Activated CD4-positive, alpha-beta T cell treated with anti-CD3 and anti-CD28 coated beads, Interleukin-2, amount 50 U/mL, for 4 hours (primary cell): Measurements from ENCODE around the gene S100A5.
A peak's percentile ranks its signal among the peaks of the same experiment; 100 is the strongest.

Experiments used
- DNase-seq, 2 experiments: peaks; one replicate each; pipeline ENCODE4 v3.0.0-alpha.2; 2020

Gene S100A5

GRCh38 chr1:153546796-153547559 lies 6.2 kb upstream of the S100A5 start:
- no peak for DNase-seq

- no peak for DNase-seq
Measured at GRCh38 chr1:153546371-153546770, 5.6 kb upstream of the S100A5 start.

DNA sequence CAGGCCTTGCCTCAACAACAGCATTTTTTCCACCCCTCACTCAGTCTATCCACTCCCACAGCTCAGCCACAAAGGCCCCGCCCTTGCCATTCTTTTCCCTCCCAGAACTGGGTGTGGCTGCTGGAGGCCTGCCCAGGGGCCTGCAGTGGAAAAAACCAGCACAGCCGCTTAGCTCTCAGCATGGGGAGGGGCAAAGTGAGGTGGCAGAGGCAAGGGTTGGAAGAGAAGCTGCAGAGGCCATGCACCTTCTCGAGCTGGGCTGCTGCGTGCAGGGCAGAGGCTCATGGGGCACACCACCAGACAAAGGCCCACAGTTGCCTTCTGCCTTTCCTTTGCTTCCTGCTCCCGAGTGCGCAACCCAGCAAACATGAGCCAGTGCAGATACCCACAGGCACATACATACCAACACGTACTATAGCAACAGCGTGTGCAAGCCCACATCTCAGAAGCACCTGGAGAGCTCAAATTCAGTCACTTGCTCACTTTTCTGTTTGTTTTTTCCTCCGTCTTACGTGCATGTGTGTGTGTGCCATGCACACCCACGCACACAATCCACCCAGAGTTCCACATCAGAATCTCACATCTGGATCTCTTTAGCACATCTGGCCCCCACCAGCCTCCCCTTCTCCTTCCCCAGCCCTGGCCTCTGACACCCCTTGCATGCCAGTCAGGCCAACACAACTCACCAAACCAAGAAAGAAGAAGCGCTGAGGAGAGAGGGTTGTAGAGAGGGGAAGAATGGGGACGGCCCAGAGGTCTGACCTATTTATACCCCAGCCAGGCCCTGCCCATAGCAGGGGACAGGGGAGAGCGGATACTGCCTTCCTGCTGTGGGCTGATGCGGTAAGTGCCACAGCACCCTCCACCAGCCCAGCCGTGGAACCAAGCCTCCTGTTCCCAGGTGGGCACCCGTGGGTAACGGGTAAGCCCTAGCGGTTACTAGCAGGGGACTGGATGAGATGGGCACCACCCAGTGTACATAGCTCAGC lies 4.6 kb upstream of the S100A5 start, which contains the start of gene S100A4:
S100A4 (minus strand) TSS at position 740 of the 989 bp plus-strand sequence. CDS start 1,012 bp downstream, outside the sequence.
- peak; percentile 90 for DNase-seq

- DNase-seq, result no peak
Measured at GRCh38 chr1:153544453-153545066, 3.8 kb upstream of the S100A5 start.

- no peak for DNase-seq
Measured at GRCh38 chr1:153543736-153544135, 3.0 kb upstream of the S100A5 start.

GRCh38 chr1:153542956-153543711 lies 2.4 kb upstream of the S100A5 start:
- DNase-seq, result no peak

DNA sequence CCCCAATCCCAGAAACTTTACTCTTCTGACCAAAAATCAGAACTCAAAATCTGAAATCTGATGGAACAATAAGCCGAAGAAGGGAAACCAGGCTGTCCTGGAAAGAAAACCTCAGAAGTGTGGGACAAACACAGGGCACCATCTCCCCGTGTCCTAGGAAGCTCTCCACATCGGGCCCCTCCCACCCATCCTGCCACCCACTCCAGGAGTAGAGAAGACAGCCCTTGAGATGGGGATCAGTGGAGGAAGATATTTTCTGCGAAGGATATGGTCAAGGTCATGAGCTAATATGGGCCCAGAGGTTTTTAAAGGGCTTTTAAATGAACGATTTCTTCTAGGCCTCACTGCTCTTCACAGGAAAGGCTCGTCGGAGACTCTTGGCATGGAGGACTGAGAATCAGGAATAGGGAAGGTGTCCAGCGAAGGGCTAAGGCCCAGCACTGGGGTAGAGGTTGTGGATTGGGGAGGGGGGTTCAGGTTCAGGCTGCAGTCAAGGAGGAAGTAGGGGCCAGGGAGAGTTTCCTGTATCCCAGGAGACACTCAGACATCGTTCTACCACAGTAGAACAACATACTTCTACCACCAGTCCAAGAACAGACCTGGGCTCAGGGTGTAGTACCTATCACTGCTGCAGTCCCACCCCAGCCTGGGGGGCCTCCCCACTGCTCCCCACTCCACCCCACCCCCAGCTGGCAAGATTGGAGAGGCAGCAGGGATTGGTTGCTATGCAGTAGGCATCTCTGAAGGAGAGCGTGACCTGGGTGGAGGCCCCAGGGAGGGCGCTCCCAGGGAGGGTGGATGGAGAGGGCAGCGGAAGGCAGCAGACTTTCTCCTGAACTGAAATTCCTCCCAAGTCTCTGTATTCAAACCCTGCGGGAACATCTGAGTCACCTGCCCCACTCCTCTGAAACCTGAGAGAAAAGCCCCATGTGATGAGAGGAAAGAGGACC lies 1.2 kb upstream of the S100A5 start:
- DNase-seq, result no peak

GRCh38 chr1:153539395-153540093 lies 1.2 kb downstream of the S100A5 start:
- DNase-seq, result no peak

GRCh38 chr1:153538315-153538821 lies 2.4 kb downstream of the S100A5 start:
- DNase-seq, result no peak

- DNase-seq, result no peak
Measured at GRCh38 chr1:153537376-153537730, 3.4 kb downstream of the S100A5 start.

DNA sequence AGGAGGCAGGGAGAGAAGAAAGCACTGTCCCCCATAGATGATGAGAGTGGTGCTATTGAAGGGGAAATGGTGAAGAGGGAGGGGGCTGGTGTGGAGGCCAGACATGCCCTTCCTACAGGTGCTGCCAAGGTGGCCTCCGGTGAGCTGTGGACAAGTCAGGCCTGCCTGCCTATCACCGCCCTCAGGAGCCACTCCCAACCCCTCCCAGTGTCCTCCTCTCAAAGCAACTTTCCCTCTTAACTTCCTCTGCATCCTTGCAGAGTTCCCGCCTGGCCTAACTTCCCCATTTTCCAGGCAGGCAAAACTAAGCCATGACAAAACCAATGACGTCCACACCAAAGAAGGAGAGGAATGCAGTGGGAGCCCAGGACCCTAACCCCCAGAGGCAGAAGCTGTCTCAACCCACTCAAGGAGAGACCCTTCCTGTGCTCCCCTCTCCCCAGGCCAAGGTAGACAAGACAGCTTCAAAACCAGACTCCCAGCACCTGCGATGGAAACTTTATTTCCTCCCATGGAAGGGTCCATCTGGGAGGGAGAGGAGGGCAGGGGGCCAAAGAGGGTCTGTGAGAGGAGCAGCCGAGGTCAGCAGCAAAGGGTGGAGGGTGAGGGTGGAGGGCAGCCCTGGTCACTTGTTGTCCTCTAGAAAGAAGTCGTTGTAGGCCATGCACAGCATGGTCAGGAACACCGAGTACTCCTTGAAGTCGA lies 3.9 kb downstream of the S100A5 start:
- DNase-seq, result no peak

DNA sequence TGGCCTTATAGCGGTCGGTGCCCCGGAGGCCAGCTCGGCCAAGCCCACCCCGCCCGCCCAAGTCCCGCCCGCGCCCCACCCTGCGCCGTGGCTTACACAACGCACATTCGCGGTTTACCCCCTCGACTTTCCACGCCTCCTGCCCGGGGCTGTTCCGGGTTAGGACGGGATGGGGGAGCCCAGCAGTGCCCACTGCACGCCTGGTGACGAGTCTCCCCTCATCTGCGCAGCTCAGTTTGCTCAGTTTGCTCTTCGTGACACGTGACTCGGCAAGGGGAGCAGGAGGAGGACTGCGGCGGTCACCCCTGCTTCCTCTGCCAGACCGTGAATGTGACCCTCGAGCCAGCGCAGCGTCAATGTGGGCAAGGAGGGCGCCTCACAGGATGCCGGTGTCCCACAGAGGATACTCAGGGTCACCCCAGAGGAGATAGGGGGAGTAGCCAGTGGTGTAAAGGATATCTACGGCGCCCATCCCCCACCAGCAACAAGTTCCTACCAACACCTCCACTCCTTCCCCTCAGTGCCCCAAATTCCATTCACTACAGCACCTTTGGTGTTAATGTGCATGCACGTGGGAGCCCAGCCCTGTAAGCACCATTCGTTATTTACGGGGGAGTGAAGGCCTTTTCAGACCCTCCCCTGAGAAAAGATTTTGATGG lies 4.6 kb downstream of the S100A5 start:
- peak; percentile 65 to 67 for DNase-seq

DNA sequence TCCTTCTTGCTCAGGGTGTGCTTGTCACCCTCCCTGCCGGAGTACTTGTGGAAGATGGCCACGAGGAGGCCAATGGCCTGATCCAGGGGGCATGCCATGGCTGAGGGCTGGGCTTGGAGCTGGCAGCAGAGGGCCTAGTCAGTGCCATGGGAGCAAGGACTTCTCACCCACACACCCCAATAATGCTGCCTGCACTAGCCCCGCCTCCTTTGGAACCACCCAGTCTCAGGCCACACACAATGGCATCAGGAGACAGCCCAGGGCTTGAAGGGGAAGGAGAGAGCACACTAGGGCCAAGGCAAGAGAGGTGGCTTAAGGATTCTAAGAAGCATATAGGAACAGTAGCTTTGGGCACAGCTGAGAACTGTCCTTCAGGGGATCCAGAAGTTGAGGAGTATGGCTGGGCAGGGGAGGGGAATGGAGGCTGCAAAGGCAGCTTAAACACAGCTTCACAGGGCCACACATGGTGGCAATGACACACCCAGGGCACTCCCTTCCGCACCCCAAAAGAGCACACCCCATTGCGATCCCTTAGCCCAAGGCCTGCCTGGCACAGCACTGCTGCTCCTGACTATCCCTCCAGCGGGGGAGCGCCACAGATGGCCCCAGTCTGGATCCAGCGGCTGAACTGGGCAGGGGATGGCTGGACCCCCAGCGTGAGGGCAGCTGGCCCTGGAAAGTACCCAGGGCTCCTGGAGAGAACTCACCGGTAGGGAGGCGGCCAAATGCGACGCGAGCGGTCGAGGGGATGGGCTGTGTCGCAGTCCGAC lies 5.3 kb downstream of the S100A5 start, which contains the start of gene S100A6:
S100A6 (minus strand) TSS at position 750 of the 770 bp plus-strand sequence; CDS start at position 98, 652 bp downstream.
- no peak for DNase-seq

DNA sequence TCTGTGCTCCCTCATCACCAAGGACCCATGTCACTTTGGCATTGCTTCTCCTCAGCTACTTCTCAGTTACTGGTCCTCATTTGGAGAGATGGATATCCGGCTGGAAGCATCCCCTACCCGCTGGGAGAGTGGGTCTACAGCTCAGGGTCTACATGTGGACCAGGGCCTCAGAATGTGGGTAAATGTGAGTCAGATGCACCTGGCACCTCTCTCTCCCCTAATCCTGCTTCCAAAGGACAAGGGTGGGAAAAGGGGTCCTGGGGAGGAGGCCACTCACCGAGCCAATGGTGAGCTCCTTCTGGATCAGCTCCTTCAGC lies 5.9 kb downstream of the S100A5 start:
- no peak for DNase-seq

GRCh38 chr1:153534226-153534924 lies 6.4 kb downstream of the S100A5 start:
- DNase-seq, result no peak

DNA sequence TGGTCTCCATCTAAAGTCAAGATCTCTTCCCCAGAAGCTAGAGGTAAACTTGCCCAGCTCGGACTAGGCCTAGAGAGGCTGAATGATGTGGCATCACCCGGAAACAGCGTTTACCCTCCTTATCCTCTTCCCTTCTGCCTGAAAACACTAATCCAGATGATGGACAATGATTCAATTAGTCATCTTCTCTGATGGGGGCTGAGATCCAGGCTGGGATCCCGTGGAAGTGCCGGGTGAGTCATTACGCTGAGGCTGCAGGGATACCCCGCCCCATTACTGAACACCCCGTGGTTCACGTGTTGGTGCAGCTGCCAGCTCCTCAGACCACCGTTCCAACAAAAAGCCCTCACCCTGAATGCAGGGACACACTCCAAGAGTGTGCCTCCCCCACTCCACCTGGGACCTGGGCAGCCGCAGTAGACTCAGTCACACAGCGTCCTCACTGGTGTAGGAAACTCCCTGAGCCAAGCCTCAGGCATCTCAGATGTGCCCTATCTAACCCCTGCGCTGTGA lies 7.0 kb downstream of the S100A5 start:
- no peak for DNase-seq

- peak; percentile 72 for DNase-seq
Measured at GRCh38 chr1:153532769-153533599, 7.8 kb downstream of the S100A5 start.
